GM21447 (cell line): ENCODE results near the gene NLRP7.
"Not testable (repeated sequence)": the region's sequence is repeated elsewhere in the genome, so short reads cannot be mapped to it uniquely, and the experiment has no call there.

Experiments
- ATAC-seq: cut with Tn5 transposase; IDR thresholded peaks from one replicate; pipeline ENCODE4 v1.9.1; 2021; ENCODE audit not compliant: unreplicated experiment

NLRP7 gene

DNA sequence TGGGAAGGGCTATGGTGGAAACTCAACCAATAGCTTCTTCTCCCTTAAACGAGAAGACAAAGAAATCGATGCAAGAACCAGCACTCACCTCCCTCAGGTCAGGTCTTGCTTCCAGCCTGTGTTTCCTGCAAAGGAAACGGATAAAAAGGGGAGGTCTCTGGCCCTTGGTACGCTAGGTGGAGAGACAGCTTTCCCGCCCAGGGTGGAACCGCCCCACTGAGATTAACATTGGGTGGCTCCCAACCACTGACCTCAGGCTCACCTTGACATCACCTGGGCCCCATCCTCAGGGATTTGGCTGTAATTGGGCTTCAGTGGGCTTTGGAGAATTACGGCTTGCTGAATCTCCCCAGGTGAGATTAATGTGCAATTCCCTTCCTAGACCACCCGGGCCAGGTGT lies at the start of gene NLRP7:
TSS of gene NLRP7 (minus strand) at position 150 of the 400 bp plus-strand sequence.
- ATAC-seq, result no peak

DNA sequence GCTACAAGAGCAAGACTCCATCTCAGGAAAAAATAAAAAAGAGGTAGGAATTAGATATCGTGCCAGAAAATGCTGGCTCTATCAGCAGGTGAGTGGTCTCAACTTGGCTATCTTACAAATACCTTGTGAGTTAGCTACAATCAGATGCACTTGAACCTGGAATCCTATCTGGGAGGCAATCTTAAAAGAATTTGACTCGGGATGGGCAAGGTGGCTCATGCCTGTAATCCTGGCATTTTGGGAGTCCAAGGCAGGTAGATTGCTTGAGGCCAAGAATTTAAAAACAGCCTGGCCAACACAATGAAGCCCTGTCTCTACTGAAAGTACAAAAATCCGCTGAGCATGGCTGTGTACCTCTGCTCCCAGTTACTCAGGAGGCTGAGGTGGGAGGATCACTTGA lies 48.2 kb upstream of the NLRP7 start:
- no peak for ATAC-seq

DNA sequence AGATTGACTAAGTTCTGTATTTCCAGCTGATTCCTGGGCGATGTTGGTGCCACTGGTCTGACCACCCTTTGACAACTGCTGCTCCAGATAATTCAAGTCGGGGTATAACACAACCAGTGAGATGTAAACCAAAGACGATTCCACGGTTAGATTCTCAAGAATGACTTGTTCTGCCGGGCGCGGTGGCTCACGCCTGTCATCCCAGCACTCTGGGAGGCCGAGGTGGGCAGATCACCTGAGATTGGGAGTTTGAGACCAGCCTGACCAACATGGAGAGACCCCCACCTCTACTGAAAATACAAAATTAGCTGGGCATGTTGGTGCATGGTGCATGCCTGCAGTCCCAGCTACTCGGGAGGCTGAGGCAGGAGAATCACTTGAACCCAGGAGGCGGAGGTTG lies 42.2 kb upstream of the NLRP7 start:
- not testable (repeated sequence) for ATAC-seq

DNA sequence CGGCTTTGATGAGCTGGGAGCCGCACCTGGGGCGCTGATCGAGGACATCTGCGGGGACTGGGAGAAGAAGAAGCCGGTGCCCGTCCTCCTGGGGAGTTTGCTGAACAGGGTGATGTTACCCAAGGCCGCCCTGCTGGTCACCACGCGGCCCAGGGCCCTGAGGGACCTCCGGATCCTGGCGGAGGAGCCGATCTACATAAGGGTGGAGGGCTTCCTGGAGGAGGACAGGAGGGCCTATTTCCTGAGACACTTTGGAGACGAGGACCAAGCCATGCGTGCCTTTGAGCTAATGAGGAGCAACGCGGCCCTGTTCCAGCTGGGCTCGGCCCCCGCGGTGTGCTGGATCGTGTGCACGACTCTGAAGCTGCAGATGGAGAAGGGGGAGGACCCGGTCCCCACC lies 35.2 kb upstream of the NLRP7 start:
- not testable (repeated sequence) for ATAC-seq

DNA sequence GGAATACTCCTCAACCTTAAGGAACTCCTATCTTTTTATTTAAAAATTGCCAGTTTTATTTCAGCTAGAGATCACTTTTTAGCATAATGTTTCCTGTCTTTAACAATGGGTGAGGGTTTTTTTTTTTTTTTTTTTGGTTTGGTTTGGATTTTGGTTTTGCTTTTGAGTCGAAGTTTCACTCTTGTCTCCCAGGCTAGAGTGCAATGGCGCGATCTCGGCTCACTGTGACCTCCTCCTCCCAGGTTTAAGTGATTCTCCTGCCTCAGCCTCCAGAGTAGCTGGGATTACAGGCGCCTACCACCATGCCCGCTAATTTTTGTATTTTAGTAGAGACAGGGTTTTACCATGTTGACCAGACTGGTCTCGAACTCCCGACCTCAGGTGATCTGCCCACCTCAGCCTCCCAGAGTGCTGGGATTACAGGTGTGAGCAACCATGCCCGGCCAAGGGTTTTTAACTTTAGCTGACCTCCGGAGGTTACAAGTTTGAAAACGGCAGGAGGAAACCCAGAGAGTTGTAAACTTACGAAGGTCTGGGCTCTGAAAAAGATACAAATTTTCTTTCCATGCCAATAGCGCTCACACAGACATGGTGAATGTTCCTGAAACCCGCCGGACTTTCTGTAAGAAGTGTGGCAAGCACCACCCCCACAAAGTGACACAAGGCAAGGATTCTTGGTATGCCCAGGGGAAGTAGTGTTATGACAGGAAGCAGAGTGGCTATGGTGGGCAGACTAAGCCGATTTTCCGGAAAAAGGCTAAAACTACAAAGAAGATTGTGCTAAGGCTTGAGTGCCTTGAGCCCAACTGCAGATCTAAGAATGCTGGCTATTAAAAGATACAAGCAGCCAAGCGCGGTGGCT lies 26.1 kb upstream of the NLRP7 start:
- ATAC-seq, result not testable (repeated sequence)

DNA sequence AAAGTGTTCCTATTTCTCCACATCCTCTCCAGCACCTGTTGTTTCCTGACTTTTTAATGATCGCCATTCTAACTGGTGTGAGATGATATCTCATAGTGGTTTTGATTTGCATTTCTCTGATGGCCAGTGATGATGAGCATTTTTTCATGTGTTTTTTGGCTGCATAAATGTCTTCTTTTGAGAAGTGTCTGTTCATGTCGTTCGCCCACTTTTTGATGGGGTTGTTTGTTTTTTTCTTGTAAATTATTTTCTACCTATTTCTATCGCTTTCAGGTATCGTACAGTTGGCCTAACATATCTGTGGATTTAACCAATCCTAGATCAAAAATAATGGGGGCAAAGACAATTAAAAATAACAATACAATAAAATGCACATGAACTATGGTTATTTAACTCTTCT lies 24.1 kb upstream of the NLRP7 start:
- not testable (repeated sequence) for ATAC-seq

DNA sequence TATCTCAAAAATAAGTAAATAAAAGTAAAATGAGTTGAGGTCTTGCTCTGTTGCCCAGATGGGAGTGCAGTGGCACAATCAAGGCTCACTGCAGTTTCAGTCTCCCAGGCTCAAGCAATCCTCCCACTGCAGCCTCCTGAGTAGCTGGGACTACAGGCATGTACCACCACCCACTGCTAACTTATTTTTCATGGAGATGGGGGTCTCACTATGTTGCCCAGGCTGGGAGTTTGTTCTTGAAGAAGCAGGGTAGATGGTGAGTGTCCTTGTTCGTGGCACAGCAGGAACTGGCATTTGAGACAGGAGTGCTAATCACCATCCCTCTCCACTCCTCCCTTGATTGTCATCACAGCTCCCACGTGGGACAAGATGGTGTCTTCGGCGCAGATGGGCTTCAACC lies 22.3 kb upstream of the NLRP7 start:
- ATAC-seq, result no peak

DNA sequence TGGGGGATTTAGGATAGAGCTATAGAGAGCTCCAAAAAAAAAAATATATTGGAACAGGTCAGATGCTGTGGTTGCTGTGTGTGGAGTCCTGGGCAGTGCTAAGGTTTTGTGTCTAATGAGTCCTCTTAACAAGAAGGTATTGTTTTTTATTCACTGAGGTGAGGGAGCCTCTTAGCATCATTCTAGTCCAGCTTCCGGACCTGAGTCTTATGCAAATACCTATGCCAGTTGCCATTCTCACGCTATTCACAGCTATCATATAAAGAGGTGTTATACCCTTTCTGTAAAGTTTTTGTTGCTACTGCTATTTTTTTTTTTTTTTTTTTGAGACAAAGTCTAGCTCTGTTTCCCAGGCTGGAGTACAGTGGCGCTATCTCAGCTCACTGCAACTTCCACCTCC lies 20.3 kb upstream of the NLRP7 start:
- no peak for ATAC-seq

DNA sequence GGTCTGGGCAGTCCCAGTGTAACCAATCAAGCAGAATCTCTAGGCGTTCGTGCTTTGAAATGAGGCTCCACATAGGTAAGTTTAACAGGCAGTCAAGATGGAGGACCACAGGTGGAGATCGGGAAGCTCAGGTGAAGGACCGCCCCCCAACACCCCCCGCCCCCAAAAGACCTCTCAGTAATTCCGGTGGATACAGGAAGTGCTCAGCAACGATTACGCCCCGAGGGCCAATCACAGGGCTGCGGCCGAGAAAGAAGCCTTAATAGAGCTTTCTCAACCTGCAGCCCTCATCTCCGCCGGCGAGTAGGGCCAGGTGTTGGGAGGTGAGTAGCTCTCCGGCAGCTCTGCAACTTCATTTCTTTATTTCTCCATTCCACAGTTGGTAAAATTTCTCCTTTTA lies 17.7 kb upstream of the NLRP7 start:
- ATAC-seq, result not testable (repeated sequence)

DNA sequence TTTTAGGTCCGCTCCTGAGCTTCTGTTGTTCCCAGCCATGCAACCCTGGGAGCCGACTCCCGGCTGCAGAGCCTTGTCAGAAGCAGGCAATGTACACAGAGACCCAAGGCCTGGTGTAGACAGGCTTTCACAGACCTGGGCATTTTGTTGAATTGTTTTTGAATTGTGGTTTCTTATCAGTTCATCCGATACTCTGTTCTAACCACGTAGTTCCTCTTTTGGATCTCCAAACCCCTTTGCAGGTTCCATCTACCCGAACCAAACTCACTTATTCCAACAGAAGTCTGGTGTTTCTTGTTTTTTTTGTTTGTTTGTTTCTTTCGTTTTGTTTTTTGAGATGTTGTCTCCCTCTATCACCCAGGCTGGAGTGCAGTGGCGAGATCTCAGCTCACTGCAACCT lies 12.5 kb upstream of the NLRP7 start:
- ATAC-seq, result no peak

DNA sequence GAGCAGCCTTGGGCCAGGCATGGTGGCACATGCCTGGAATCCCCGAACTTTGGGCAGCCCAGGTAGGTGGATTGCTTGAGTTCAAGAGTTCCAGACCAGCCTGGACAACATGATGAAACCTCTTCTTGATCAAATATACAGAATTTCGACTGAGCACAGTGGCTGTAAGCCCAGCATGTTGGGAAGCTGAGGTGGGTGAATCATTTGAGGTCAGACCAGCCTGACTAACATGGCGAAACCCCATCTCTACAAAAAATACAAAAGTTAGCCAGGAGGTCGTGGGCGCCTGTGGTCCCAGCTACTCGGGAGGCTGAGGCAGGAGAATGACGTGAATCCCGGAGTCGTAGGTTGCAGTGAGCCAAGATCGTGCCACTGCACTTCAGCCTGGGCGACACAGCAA lies 8.0 kb upstream of the NLRP7 start:
- ATAC-seq, result no peak

DNA sequence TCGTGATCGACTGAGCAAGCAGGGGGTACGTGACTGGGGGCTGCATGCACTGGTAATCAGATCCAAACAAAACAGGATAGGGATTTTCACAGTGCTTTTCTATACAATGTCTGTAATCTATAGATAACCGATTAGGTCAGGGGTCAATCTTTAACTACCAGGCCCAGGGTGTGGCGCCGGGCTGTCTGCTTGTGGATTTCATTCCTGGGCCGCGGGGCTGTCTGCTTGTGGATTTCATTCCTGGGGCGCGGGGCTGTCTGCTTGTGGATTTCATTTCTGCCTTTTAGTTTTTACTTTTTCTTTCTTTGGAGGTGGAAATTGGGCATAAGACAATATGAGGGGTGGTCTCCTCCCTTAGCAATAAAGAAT lies 6.0 kb upstream of the NLRP7 start:
- not testable (repeated sequence) for ATAC-seq

DNA sequence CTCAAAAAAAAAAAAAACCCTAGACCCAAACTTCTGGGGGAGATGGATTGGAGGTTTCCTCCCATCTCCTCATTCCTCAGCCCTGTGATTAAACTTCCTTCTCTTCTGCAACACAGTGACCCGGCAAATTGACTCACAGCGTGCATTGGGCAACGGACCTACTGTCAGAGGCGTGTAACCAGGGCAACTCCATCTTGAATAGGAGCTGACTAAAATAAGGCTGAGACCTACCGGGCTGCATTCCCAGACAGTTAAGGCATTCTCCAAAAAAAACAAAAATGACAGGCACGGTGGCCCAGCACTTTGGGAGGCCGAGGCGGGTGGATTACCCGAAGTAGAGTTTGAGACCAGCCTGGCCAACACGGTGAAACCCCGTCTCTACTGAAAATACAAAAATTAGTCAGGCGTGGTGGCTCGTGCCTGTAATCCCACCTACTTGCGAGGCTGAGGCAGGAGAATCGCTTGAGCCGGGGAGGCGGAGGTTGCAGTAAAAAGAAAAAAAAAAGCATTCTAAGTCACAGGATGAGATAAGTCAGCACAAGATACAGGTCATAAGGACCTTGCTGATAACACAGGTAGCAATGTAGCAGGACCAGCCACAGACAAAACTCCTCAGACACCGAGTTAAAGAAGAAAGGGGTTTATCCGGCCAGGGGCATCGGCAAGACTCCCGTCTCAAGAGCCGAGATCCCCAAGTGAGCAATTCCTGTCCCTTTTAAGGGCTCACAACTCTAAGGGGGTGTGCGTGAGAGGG lies 5.4 kb upstream of the NLRP7 start:
- no peak for ATAC-seq

DNA sequence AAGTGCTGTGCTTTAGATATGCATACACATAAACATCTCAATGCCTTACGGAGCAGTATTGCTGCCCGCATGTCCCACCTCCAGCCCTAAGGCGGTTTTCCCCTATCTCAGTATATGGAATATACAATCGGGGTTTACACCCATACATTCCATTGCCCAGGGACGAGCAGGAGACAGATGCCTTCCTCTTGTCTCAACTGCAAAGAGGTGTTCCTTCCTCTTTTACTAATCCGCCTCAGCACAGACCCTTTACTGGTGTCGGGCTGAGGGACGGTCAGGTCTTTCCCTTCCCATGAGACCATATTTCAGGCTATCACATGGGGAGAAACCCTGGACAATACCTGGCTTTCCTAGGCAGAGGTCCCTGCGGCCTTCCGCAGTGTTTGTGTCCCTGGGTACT lies 3.2 kb upstream of the NLRP7 start:
- not testable (repeated sequence) for ATAC-seq

DNA sequence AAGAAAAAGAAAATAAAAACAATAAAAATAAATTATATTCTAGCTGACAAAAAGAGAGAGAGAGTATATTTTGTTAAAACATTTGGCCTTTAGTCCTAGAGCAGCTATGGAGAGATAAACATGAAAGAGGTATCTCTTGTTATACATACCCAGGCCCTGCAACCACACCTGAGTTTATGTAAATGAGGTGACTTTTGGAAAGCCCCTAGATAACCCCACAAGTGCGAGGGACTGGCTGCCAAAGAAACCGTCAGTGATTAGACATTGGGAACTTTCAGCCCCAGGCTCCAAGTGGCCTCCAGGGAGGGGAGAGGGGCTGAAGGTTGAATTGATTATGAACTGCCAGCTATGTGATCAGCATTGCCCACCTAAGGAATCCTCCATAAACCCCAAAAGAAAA lies 2.1 kb upstream of the NLRP7 start:
- no peak for ATAC-seq

DNA sequence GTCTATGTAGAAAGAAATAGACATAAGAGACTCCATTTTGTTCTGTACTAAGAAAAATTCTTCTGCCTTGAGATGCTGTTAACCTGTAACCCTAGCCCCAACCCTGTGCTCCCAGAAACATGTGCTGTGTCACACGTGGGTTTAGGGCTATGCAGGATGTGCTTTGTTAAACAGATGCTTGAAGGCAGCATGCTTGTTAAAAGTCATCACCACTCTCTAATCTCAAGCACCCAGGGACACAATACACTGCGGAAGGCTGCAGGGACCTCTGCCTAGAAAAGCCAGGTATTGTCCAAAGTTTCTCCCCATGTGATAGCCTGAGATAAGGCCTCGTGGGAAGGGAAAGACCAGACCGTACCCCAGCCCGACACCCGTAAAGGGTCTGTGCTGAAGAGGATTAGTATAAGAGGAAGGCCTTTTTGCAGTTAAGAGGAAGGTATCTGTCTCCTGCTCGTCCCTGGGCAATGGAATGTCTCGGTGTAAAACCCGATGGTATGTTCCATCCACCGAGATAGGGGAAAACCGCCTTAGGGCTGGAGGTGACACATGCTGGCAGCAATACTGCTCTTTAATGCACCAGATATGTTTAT lies 3.5 kb downstream of the NLRP7 start:
- not testable (repeated sequence) for ATAC-seq

DNA sequence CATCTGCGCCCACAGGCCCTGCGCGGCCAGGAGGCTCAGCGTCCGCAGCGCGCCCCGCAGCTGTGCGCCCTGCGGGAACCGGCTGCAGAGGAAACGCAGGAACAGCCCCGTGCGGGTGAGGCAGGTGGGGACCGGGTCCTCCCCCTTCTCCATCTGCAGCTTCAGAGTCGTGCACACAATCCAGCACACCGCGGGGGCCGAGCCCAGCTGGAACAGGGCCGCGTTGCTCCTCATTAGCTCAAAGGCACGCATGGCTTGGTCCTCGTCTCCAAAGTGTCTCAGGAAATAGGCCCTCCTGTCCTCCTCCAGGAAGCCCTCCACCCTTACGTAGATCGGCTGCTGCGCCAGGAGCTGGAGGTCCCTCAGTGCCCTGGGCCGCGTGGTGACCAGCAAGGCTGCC lies 7.8 kb downstream of the NLRP7 start:
- ATAC-seq, result not testable (repeated sequence)

DNA sequence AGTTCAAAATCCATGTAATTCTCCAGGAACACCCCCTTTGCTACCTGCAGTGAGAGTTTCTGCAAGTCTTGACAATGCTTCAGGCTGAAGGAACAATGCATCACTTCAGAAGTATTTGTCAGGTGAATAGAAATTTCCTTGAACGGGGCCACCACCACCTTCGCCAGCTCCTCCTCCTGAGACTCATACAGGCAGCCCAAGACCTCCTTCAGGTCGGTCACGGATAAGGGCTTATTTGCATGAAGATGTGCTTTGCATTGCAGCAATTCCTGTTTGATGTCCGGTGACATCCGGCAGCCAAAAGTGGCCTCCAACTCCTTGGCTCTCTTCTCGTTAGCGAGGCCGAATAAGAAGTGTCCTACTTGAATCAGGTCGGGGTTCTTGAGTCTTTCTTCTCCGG lies 8.4 kb downstream of the NLRP7 start:
- ATAC-seq, result no peak

DNA sequence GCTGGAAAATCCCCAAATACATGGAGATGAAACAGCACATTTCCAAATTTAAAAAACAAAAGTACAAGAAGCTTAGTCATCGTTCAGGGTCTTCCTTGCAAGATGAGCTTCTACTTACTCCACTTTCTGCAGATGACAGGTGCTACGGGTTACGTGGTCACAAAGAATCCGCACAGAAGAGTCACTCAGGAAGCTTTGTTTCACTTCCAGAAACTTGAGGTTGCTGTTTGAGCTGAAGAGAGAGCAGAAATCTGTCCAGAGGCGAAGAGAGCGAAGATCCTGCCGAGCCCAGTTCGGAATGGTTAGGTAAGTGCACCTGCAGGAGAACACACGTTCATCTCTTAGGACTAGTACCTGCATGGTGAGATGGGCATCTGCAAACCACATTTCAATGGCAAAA lies 9.4 kb downstream of the NLRP7 start:
- peak; percentile 61 for ATAC-seq

DNA sequence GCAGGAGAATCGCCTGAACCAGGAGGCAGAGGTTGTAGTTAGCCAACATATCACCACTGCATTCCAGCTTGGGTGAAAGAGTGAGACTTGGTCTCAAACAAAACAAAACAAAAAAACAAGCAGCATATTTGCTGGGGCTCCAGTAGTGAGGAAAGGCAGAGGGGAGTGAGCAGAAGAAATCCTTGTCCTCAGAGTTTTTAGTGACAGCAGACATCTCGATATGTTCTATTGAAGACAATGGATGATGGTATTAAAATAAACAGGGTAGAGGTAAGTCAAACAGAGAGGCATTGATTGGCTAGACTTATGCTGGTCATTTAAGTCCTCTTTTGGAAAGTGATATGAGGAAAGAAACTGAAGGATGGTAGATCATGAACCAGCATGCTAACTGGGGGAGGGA lies 19.0 kb downstream of the NLRP7 start:
- no peak for ATAC-seq

DNA sequence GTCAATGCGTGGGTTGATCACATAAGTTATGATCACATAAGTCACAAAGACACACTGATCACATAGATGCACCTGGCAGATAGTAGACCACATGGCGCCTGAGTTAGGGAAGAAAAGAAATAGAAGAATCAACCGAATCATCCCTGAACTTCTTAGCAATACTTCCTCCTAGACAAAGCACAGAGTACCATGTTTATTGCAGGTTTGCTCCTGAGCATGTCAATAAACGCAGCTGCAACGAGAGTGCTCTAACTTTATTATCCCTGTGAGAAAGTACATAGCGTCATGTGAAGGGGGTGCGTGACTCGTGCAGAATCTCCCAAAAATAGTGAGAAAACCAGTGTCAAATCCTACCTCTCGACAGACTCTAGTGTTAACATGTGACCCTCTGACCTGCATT lies 24.1 kb downstream of the NLRP7 start:
- ATAC-seq, result no peak

DNA sequence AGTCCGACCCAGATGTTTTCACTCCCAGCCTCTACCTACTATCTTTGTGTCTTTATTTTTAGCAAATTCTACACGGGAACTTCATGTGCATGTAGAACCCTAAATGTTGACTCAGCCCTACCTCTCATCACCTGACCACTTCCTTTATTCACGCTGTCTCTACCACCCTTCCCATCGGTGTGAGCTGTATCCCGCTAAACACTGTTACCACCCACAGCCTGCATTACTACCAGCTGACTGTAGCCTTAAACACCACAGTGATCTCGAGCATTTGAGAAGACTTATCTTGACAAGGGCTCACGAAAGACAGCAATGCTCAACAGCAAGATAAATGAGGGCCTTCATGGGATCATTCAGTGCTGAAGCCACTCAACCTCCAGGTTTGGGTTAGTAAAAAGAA lies 26.2 kb downstream of the NLRP7 start:
- no peak for ATAC-seq
